ENCODE results near the gene ADAM17. TPM values are rescaled to one million over a fixed set of nuclear protein-coding genes. Genes with fewer than 3 reads are reported as not detected.

Gene ADAM17
- total RNA-seq, 1 experiment from 2014 or later: 21.2 TPM

- H3K27me3 ChIP-seq (ENCODE audit: control insufficient read depth, insufficient read depth, low read length): no peaks in the 10 kb centered on the region
- no peak overlapping the region for H3K4me3 ChIP-seq (ENCODE audit: insufficient read depth, low read depth, low read length)
- peaks cover 8% of the 10 kb centered on the region for H3K36me3 ChIP-seq (replicated peaks; ENCODE audit: control insufficient read depth, insufficient read depth, low read length)
- DNase-seq: no peak
These were observed 95.1 kb downstream of the ADAM17 start for GRCh38 chr2:9460441-9461017.

GRCh38 chr2:9451231-9451630, 104.4 kb downstream of the ADAM17 start:
- Histone ChIP-seq H3K36me3 (replicated peaks; ENCODE audit: control insufficient read depth, insufficient read depth, low read length) (peaks cover 10% of the 10 kb centered on the region), H3K4me3 (ENCODE audit: insufficient read depth, low read depth, low read length) (no peak overlapping the region), H3K27me3 (ENCODE audit: control insufficient read depth, insufficient read depth, low read length) (no peaks in the 10 kb centered on the region)
- no peak for DNase-seq

GRCh38 chr2:9445089-9445488, 110.5 kb downstream of the ADAM17 start:
- H3K27me3 ChIP-seq (ENCODE audit: control insufficient read depth, insufficient read depth, low read length): no peaks in the 10 kb centered on the region
- H3K4me3 ChIP-seq (ENCODE audit: insufficient read depth, low read depth, low read length): no peak overlapping the region
- H3K36me3 ChIP-seq (replicated peaks; ENCODE audit: control insufficient read depth, insufficient read depth, low read length): peaks cover 17% of the 10 kb centered on the region
- no peak for DNase-seq

- H3K27me3 ChIP-seq (ENCODE audit: control insufficient read depth, insufficient read depth, low read length): no peaks in the 10 kb centered on the region
- peaks cover 17% of the 10 kb centered on the region for H3K36me3 ChIP-seq (replicated peaks; ENCODE audit: control insufficient read depth, insufficient read depth, low read length)
- DNase-seq: no peak
- no peak overlapping the region for H3K4me3 ChIP-seq (ENCODE audit: insufficient read depth, low read depth, low read length)
These were observed 112.1 kb downstream of the ADAM17 start for GRCh38 chr2:9443526-9443925.

- H3K27me3 ChIP-seq (ENCODE audit: control insufficient read depth, insufficient read depth, low read length): no peaks in the 10 kb centered on the region
- no peak overlapping the region for H3K4me3 ChIP-seq (ENCODE audit: insufficient read depth, low read depth, low read length)
- no peak for DNase-seq
- H3K36me3 ChIP-seq (replicated peaks; ENCODE audit: control insufficient read depth, insufficient read depth, low read length): peaks cover 18% of the 10 kb centered on the region
These were observed 114.1 kb downstream of the ADAM17 start for GRCh38 chr2:9441556-9441955.

GRCh38 chr2:9440058-9440727, 115.4 kb downstream of the ADAM17 start:
- no peak for DNase-seq
- peaks cover 16% of the 10 kb centered on the region for H3K36me3 ChIP-seq (replicated peaks; ENCODE audit: control insufficient read depth, insufficient read depth, low read length)
- no peaks in the 10 kb centered on the region for H3K27me3 ChIP-seq (ENCODE audit: control insufficient read depth, insufficient read depth, low read length)
- H3K4me3 ChIP-seq (ENCODE audit: insufficient read depth, low read depth, low read length): no peak overlapping the region

- H3K36me3 ChIP-seq (replicated peaks; ENCODE audit: control insufficient read depth, insufficient read depth, low read length): peaks cover 16% of the 10 kb centered on the region
- H3K4me3 ChIP-seq (ENCODE audit: insufficient read depth, low read depth, low read length): no peak overlapping the region
- DNase-seq: no peak
- no peaks in the 10 kb centered on the region for H3K27me3 ChIP-seq (ENCODE audit: control insufficient read depth, insufficient read depth, low read length)
These were observed 116.1 kb downstream of the ADAM17 start for GRCh38 chr2:9439536-9439935.

Other genes with a start within 250 kb of the ADAM17 start
- gene ITGB1BP1, start 132.3 kb downstream of the ADAM17 start, total RNA-seq (2014; rRNA removed; shearing (Covaris generic)): 12.7 and 13.8 TPM in 2 replicates
- gene CPSF3, start 132.2 kb downstream of the ADAM17 start, total RNA-seq (2014; rRNA removed; shearing (Covaris generic)): 102 and 113 TPM in 2 replicates
- gene IAH1, start 81.3 kb downstream of the ADAM17 start, total RNA-seq (2014; rRNA removed; shearing (Covaris generic)): 23.2 and 25.3 TPM in 2 replicates
- 378 and 389 TPM in 2 replicates for gene YWHAQ, start 75.2 kb upstream of the ADAM17 start, total RNA-seq (2014; rRNA removed; shearing (Covaris generic))